NCI-H187 treated with DMSO at 0.1 percent for 48 hours (cell line): ENCODE results near the gene PPP1R17.

ENCODE experiments used
- DNase-seq: peaks from one replicate; lab custom pipeline; 2025; lab: John Stamatoyannopoulos, UW

The PPP1R17 gene

DNA sequence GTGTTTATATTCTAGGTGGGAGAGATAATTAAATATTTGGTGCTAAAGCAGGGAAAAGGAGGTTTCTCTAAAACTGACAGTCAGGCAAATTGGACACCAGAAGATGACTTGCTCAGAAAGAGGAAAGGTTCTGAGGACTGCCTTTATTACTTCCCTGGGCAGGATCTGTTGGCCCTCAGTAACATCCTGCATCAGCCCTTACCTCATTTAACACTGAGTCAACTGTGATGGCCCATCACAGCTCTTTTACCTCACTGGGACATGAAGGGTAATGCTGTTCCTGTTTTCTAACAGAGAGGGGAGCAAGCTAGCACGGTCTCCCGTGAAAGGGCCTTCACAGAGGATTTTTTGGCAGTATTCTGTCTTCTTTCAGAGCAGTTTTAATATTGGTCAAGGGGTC, 12.0 kb downstream of the PPP1R17 start:
- DNase-seq = no peak

DNA sequence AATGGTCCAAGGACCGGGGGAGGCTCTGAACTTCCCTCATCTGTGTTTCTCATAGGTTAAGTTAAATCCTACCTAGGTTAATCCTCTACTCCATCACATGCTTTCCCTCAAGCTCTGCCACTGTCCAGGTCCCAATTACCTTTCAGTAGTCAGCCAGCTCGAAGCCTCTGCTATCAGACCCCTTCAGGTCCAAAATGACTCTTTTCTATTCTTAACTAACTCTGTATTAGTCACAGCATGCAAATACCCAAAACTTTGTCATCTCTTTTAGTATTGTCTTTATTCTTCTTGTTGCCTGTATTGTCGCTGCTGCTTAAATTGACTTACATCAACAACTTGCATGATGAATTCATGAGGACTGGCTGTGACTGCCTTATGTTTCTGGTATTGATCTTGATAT, 15.3 kb downstream of the PPP1R17 start:
- DNase-seq = no peak

DNA sequence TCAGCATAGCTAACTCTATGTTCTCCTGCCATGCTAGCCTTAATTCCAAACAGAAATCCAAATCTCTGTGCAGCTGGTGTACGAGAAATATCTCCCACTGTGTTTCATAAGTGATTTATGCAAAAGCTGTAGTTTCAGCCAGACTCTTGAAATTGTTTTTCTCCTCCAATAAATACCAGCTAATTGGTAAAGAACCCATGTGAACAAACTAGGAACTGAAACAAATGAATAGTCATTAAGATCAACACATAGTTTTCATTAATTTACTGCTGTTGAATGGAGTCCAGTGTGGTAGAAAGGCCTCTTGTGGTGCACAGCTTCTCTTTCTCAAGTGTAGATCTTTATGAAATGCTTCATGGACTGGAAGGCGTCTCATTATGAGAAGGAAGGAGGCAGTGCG, 18.4 kb downstream of the PPP1R17 start:
- no peak for DNase-seq

DNA sequence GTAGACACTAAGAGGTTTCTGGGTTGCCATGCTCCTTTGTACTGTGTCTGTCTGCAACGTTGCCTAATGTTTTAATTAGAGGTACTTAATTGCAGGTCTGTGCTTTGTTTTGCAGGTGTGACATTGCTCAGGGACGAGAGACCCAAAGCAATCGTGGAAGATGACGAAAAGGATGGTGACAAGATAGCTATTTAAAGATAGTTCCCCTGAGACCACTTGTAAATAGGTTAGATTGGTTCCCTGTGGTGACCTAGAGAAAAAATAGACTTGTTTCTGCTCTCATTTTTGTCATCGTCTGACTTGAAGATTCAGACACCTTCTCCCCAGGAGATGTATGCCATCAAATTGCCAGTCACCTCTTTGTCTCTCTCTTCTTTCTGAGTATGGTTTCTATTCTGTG, 20.1 kb downstream of the PPP1R17 start:
- no peak for DNase-seq

DNA sequence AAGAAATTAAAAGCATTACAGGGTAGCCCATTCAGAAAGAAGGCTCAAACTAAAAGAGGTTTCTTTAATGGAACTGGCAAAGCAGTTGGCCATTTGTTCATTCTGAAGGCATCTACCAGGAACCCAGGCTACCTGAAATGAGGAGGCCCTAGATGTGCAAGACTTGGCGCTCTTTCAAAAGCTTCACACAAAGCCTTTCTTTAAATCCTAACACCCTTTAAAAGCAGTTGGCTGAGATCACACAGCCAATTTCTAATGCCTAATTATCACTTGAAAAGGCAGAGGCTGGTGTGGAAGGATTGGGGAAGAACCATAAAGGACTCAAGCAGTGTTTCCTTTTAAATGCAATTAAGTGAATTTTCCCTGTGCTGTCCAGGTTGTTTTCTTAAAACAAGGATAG, 23.2 kb downstream of the PPP1R17 start:
- DNase-seq = no peak

DNA sequence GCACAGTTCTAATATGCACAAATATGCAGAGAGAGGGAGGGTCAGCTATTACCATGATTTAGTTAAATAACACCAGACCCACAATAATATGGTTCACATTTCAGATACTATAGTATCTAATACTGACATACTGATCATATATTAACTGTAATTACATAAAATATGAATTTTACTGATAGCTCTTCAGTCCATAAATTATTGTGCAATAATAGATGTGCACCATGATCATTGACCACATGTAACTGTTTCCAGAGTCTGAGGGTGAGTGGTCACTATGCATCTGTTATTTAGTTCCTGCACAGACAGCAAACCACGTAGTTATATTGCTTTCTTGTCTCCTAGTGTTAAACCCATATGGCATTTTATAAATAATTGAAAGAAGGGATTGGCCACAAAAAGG, 29.3 kb downstream of the PPP1R17 start:
- no peak for DNase-seq

DNA sequence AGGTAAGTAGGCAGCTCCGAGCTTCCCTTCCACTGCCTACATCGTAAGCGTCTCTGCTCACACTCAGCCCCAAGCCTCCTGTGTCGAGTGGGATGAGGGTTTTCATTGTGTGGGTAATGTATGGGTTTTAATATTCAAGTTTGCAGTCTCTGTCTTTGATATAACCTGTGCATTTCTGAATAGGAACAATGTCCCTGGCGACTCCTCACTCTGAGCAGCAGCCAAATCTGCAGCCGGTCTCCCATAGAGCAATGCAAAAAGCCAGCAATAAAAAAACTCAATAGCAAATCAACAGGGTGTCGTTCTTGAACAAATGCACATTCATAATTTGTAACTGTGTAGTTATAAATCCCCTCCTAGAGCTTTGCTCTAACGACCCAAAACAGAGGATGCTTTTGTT, 33.4 kb downstream of the PPP1R17 start:
- DNase-seq = no peak

DNA sequence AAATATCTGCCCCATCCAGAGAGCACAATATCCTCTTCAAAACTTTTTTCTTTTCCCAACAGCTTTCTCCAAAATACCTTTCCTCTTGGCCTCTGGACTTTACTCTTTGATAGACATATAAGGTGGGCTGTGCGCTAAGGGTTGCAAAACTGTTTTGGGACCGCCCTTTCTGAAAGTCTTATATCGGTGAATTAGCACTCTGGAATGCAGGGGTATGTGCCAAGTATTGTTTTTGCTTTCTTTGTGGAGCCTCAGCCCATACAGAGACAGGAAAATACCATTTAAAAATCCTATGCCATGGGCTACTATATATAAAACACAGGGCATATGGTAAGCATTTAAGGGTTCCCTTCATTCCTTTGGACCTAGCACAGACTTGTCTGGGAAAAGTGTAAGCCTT, 37.7 kb downstream of the PPP1R17 start:
- no peak for DNase-seq

DNA sequence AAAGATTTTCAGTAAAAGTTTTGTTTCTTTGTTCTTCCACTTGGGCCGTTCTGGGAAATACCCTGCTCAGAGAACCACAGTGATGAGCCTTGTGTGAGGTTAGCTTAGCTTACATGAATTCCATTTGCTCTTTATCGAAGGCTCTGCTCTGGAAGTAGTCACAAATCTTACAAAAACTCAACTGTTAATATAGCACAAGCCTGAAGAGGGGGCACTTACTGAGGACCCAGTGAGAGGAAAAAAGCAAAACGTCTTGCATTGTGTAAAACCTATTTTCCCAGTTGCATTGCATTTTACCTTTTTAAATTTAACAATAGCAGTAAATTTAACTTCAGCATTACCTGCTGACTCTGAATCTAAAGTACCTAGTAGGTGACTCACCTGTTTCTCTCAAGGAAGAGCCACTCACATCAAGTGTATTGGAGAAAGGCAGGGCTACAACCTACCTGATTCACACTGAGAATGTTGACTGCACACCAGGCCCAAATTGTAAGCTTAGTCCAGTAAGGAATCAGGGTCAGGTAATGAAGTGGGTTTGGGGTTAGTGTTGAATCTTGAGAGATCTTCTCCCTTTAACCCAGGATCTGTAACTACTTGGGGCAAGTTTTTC, 42.3 kb downstream of the PPP1R17 start:
- no peak for DNase-seq

DNA sequence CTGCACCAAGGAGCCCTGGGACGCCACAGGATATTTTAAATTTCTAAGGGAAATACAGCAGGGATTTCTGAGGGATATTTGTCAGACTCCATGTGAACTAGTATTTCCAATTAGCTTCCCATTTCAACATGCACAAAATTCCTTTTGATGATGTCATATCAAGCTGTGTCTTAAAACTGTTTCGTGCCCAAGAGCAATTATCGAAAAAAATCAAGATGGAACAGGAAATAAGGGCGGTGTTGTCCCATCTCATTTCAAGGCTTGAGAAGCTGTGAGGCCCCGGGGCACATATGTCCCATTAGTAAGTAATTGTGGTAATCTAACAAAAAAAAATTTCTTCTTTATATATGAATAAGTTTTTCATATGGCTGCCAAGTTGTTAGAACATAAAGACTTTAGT, 47.4 kb downstream of the PPP1R17 start:
- DNase-seq = no peak

DNA sequence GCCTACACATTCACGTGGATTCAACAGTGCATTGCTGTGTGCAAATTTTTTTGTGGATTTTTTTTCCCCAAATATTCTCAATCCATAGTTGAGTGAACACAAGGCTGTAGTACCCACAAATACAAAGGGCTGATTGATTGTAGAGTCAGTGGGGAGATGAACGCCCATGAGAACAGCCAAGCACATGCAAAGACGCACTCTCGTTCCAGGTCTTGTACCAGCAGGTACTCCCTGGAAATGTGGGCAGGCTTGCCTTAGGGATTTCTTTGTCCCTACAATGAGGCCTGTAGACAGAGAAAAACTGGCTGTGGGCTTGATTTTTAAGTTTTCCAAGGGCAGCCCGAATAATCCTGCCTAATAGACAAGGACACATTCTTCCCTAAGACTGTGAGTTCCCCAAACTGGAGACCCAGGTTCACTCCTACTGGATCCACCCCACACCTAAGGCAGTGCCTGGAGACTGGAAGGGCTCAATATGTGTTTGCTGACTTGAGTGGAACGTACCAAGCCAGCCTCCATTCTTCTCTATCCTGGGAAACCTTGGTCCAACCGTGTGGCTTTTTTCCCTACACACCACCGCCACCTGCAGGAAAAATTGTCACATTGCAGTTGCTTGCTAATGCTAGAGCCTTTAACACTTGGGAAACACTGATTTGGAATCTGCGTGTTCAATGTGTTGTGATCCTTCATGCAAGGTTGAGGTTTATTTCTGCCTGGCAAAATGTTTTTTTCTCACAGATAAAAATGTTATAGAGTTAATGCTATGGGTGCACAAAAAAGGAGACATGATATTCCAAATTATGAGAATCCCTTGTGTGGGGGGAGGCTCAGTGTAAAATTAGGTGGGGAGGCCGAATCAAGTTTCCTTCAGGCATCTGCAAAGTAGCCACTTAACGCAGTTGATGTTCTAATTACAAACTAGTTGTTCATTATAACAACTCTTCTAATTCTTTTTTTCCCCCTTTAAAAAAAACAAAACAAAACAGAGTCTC, 49.3 kb downstream of the PPP1R17 start:
- peak; percentile 22 for DNase-seq

DNA sequence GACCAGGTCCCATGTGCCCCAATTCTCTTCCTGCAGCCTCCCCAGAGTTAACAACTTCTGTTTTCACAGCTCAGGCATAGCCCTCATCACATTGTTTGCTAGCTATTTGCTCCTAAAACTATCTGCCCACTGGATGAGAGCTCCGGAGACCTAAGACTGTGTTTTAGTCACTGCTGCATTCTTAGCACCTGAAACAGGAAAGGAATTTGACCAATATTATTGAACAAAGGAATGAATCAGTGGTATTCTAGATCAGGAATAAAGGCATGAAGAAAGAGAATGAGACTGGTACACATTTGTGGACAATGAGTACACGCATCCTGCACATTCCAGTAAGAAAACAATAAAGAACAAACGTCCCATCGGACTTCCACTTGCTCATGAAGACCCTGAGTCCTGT, 54.8 kb downstream of the PPP1R17 start:
- DNase-seq = no peak

DNA sequence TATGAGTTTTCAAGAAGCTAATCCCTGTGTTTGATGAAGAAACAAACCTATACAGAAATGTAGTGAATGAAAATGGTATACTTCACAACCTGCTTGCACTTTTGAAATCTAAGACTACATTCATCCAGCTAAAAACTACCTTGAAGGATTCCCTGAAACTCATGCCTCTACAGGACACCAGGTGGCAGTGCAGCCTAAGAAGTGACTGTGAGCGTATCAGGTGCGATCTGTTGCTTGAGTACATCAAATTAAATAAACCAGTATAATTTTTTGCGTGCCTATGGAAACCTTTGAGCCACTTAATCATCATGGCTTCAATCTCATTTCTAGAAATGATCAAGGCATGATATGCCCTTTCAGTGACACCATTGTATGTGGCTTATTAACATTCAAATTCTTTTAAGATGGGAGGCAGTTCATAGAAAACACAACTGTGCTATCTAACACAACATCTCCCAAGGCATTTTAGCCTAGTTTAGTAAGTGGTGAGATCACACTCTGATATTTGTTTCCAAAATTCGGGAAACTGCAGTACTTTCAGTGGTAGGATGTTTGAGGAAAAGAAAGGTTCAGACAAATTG, 57.4 kb downstream of the PPP1R17 start:
- no peak for DNase-seq

DNA sequence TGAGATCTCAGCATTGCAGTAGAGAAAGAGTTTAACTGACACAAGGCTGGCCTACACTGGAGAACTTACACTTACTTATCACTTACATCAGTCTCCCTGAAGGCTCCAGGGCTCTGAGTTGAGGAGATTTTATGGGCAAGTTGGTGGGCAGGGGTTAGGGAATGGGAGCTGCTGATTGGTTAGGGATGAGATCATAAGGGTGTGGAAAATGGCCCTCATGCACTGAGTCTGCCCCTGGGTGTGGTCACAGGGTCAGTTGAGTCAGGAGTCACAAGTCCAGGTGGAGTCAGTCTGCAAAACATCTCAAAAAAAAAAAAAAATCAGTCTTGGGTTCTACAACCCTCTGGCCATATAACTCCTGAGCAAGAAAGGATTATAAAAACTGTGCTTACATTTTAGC, 60.5 kb downstream of the PPP1R17 start:
- no peak for DNase-seq

DNA sequence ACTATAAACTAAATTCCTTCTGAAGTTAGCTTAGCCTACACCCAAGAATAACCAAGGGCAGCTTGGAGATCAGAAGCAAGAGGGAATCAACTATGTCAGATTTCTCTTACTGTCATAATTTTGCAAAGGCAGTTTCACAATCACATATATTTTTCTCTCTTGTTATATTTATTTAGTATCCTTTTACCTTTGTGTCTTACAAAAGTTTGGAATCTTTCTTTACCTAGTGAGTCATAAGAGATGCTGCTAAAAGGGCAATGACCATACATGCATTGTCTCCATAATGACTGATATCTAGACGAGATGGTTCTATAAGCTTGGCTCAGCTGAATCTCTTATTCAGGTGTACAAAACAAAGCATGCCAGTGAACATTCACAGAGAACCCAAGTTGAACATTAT, 61.1 kb downstream of the PPP1R17 start:
- DNase-seq = no peak

DNA sequence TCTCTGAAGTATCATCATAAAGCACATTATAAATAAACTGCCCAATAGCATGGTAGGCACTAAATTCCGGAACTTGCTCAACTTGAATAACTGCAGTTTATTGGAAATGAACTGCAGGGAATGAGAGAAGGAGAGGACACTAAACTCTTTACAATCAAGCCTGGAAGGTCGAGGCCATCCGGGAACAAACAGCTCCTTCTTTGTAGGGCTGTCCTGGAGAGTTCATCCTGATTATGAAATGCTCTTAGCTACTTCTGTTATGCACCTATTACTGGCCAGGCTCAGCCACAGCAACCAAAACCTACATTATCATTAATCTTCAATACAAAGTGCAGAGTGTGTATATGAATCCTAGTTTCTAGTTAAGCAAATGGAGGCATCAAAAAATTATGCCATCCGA, 64.7 kb downstream of the PPP1R17 start:
- DNase-seq = no peak
